Fibroblast of lung (primary cell): Measurements from ENCODE around the gene ANKRD31.

Experiments used
- CTCF ChIP-seq, 2 donors: IDR thresholded peaks in 1 of 2; conservative IDR thresholded peaks in 1 of 2; 1 replicate in 1 of 2; 2 replicates in 1 of 2; pipeline ENCODE4 v1.5.1; 2011 to 2012; ENCODE audit warnings: low read length in 2 of 2, control low read depth in 1 of 2, inconsistent platforms in 1 of 2, low read depth in 1 of 2, mild to moderate bottlenecking in 1 of 2
- EZH2 ChIP-seq: IDR thresholded peaks from 2 replicates; pipeline ENCODE4 v1.5.1; 2012; ENCODE audit warnings: low read length, control low read depth, mild to moderate bottlenecking; ENCODE audit errors: missing control alignments

- TF ChIP-seq CTCF (conservative IDR thresholded peaks at IDR 0.05 in 1 of 2, IDR thresholded peaks at IDR 0.05 in 1 of 2; ENCODE audit: low read depth in 1 of 2, low read length in 2 of 2) (no peak), EZH2 (no peak)
Observed at GRCh38 chr5:75192264-75192663, 44.4 kb downstream of the ANKRD31 start.
